GM12878 (cell line): ENCODE data around the gene PRSS12. TPM values are rescaled to one million over a fixed set of nuclear protein-coding genes. Genes with fewer than 3 reads are reported as not detected.

ENCODE experiments used
- ATAC-seq: fragments of 200-7000 bp; cut with Tn5 transposase; 3 replicates; pipeline ENCODE4 v1.9.1; 2020; ENCODE audit warnings: mild to moderate bottlenecking, moderate library complexity
- BruUV-seq: library from RNA; stranded (reverse); fragments of 400-500 nt; replicated peaks from 2 replicates; lab custom pipeline; 2021; lab: Mats Ljungman, UMichigan
- CTCF ChIA-PET: fragments of 300-600 bp; sonication (Branson Sonifier 250); formaldehyde crosslinking; extraction: SDS; loops from one replicate; lab custom pipeline; 2021; ENCODE audit warnings: inconsistent platforms; lab: Yijun Ruan, JAX
- POLR2A ChIA-PET: fragments of 350-600 bp; formaldehyde crosslinking; extraction: SDS; loops from one replicate; lab custom pipeline; 2021; ENCODE audit warnings: inconsistent platforms; lab: Charles Lee
- RAD21 ChIA-PET: fragments of 300-600 bp; sonication (Branson Sonifier 250); formaldehyde crosslinking; loops from one replicate; lab custom pipeline; 2023; ENCODE audit warnings: antibody characterized with exemption; ENCODE audit not compliant: unreplicated experiment; lab: Charles Lee
- SMC1A ChIA-PET: fragments of 300-600 bp; sonication (Branson Sonifier 250); formaldehyde crosslinking; loops from one replicate; lab custom pipeline; 2023; ENCODE audit not compliant: unreplicated experiment, uncharacterized antibody; lab: Charles Lee
- DNase-seq: peaks from one replicate; pipeline ENCODE4 v3.0.0-alpha.2; 2011; ENCODE audit warnings: low read depth, low spot score
- FAIRE-seq: peaks from 3 replicates; lab custom pipeline; 2011; peaks lifted over from hg19 to GRCh38; lab: Jason Lieb, UNC
- H2AFZ ChIP-seq: 2 replicates; pipeline ENCODE4 v1.6.0; 2011; ENCODE audit warnings: low read depth, low read length, control low read depth; ENCODE audit not compliant: control insufficient read depth
- H3K27ac ChIP-seq: 2 replicates; pipeline ENCODE4 v1.5.1; 2011; ENCODE audit warnings: control low read depth; ENCODE audit not compliant: control insufficient read depth, insufficient read depth
- H3K27me3 ChIP-seq, 2 experiments: replicated peaks in 1 of 2; 2 replicates each; pipeline versions ENCODE4 v1.6.0 to v1.6.1; 2011; ENCODE audit warnings: low read length in 1 of 2; ENCODE audit not compliant: control insufficient read depth in 2 of 2, insufficient read depth in 2 of 2
- H3K36me3 ChIP-seq, 2 experiments: 2 replicates each; pipeline ENCODE4 v1.5.1; 2011; ENCODE audit warnings: low read length in 1 of 2; ENCODE audit not compliant: control insufficient read depth in 2 of 2, insufficient read depth in 2 of 2
- H3K4me1 ChIP-seq: 2 replicates; pipeline ENCODE4 v1.6.1; 2011; ENCODE audit warnings: mild to moderate bottlenecking, low read length, moderate library complexity, mixed read lengths; ENCODE audit not compliant: control insufficient read depth, insufficient read depth
- H3K4me2 ChIP-seq: 2 replicates; pipeline ENCODE4 v1.6.0; 2011; ENCODE audit warnings: control low read depth; ENCODE audit not compliant: control insufficient read depth, insufficient read depth
- H3K4me3 ChIP-seq: fragments of 200-600 bp; sonication (generic); 2 replicates; pipeline ENCODE4 v1.5.1; 2016
- H3K79me2 ChIP-seq: 2 replicates; pipeline ENCODE4 v1.6.0; 2011; ENCODE audit warnings: low read length; ENCODE audit not compliant: control insufficient read depth, insufficient read depth
- H3K9ac ChIP-seq: 2 replicates; pipeline ENCODE4 v1.8.0; 2011; ENCODE audit warnings: low read length, control low read depth, mixed read lengths; ENCODE audit not compliant: control insufficient read depth, insufficient read depth
- H3K9me3 ChIP-seq: replicated peaks from 3 replicates; pipeline ENCODE4 v1.5.1; 2011; ENCODE audit warnings: mild to moderate bottlenecking, low read length; ENCODE audit not compliant: control insufficient read depth, insufficient read depth
- H4K20me1 ChIP-seq: 2 replicates; pipeline ENCODE4 v1.6.0; 2011; ENCODE audit not compliant: control insufficient read depth, insufficient read depth
- CBX3 ChIP-seq: fragments of 200-600 bp; sonication (generic); IDR thresholded peaks from 2 replicates; pipeline ENCODE4 v1.6.1; 2016; ENCODE audit warnings: low read depth, borderline replicate concordance
- CUX1 ChIP-seq: IDR thresholded peaks from 2 replicates; pipeline ENCODE4 v1.6.1; 2012; ENCODE audit warnings: improper control_type of control experiment, low read depth, low read length; ENCODE audit not compliant: insufficient replicate concordance
- FOXK2 ChIP-seq: fragments of 450-650 bp; IDR thresholded peaks from 2 replicates; pipeline ENCODE4 v1.6.1; 2017; ENCODE audit warnings: mild to moderate bottlenecking, moderate library complexity
- IRF3 ChIP-seq: fragments of 450-650 bp; IDR thresholded peaks from 2 replicates; pipeline ENCODE4 v1.6.1; 2014; ENCODE audit warnings: mild to moderate bottlenecking
- NR2C1 ChIP-seq: fragments of 450-650 bp; IDR thresholded peaks from 2 replicates; pipeline ENCODE4 v1.6.1; 2017; ENCODE audit warnings: antibody characterized with exemption, mild to moderate bottlenecking, moderate library complexity
- PAX5 ChIP-seq: IDR thresholded peaks from 2 replicates; pipeline ENCODE4 v1.6.1; 2011; ENCODE audit warnings: low read depth, low read length, borderline replicate concordance
- SPI1 ChIP-seq: IDR thresholded peaks from 2 replicates; pipeline ENCODE4 v1.6.1; 2011; ENCODE audit warnings: low read depth, mild to moderate bottlenecking, low read length, moderate library complexity, borderline replicate concordance; ENCODE audit not compliant: insufficient read depth
- ZBED1 ChIP-seq: IDR thresholded peaks from 2 replicates; pipeline ENCODE4 v1.6.1; 2016; ENCODE audit warnings: borderline replicate concordance
- WGBS: methylation state at CpG from one replicate; pipeline ENCODE4 v1.1.6; 2016; ENCODE audit warnings: low lambda C conversion rate; ENCODE audit not compliant: insufficient replicate concordance, insufficient coverage; ENCODE audit errors: missing lambda C conversion rate; 5-methylcytosine and 5-hydroxymethylcytosine counted together
- in situ Hi-C: fragments of 300-500 bp; cut with MboI; formaldehyde crosslinking; loops from 9 replicates; pipeline ENCODE4 v1.14.3; 2018; ENCODE audit warnings: mixed read lengths
- intact Hi-C: fragments of 100-400 bp; cut with micrococcal nuclease; formaldehyde crosslinking; loops from one replicate; pipeline ENCODE4 v1.14.2; 2022; ENCODE audit not compliant: unreplicated experiment
- polyA plus RNA-seq, 11 experiments: library from polyadenylated mRNA; depleted of rRNA in 4 of 11; unstranded in 6 of 11; stranded (reverse) in 5 of 11; fragments of >200 nt; fragmentation: Nextera tagmentation in 4 of 11; fragmentation: Illumina TruSeq in 1 of 11; extraction: Ambion mirVana in 4 of 11; extraction: Trizol in 1 of 11; gene quantifications; 1 replicate in 1 of 11; 2 replicates in 10 of 11; pipeline versions ENCODE4 v1.2.1 to v1.2.3, GENCODE V29; 2011 to 2016; ENCODE audit warnings: inconsistent platforms in 2 of 11, missing spikeins in 2 of 11, low read depth in 1 of 11
- total RNA-seq, 4 experiments: library from RNA; depleted of rRNA in 3 of 4; stranded (reverse); fragments of >200 nt in 3 of 4; fragmentation: Illumina TruSeq in 1 of 4; extraction: Trizol in 1 of 4; gene quantifications; 2 replicates each; pipeline versions ENCODE4 v1.2.1 to v1.2.3, GENCODE V29; 2013 to 2021

PRSS12 gene
- total and polyA plus RNA-seq, 10 of the 15 experiments (the other 5 are each of a cell fraction or from before 2014, with no cell fraction given), result 0.04 to 0.34 (median 0.11) TPM; not detected in 2

- Histone ChIP-seq H3K36me3 (no peaks in the 10 kb centered on the region), H3K4me1 (no peaks in the 10 kb centered on the region), H3K4me2 (no peak overlapping the region), H2AFZ (no peak overlapping the region), H3K79me2 (no peaks in the 10 kb centered on the region), H3K27ac (no peak overlapping the region), H3K9ac (no peak overlapping the region), H3K27me3 (peaks cover 0 to 2% of the 10 kb centered on the region in 2 experiments; a peak in 2 of 4 replicates), H4K20me1 (no peaks in the 10 kb centered on the region), H3K4me3 (no peak overlapping the region), H3K9me3 (no peaks in the 10 kb centered on the region)
- BruUV-seq, result no TSS peak
- RAD21 ChIA-PET, result no interaction called here
- ATAC-seq (no peak), FAIRE-seq (no peak), DNase-seq (no peak)
- POLR2A ChIA-PET, result no interaction called here
- CTCF ChIA-PET, result interaction anchor here (0.6 to 0.9 kb wide), 2 partner anchors 11 to 146 kb away, joined by 3 read pairs; no protein-coding TSS in a partner anchor
- TF ChIP-seq NR2C1 (no peak), PAX5 (no peak), CUX1 (no peak), ZBED1 (no peak), CBX3 (no peak), SPI1 (no peak), FOXK2 (no peak), IRF3 (no peak)
- SMC1A ChIA-PET, result interaction anchor here (1.1 kb wide), 1 partner anchor 40 kb away, joined by 3 read pairs; no protein-coding TSS in a partner anchor
- WGBS, result 50% methylated on average over 2 of the region's 2 CpGs
- in situ Hi-C loops, result no loop called here
- intact Hi-C loops, result no loop called here
Observed at GRCh38 chr4:118357601-118358000, 4.8 kb upstream of the PRSS12 start.
